ENCODE data around the gene MIA2.

DNA sequence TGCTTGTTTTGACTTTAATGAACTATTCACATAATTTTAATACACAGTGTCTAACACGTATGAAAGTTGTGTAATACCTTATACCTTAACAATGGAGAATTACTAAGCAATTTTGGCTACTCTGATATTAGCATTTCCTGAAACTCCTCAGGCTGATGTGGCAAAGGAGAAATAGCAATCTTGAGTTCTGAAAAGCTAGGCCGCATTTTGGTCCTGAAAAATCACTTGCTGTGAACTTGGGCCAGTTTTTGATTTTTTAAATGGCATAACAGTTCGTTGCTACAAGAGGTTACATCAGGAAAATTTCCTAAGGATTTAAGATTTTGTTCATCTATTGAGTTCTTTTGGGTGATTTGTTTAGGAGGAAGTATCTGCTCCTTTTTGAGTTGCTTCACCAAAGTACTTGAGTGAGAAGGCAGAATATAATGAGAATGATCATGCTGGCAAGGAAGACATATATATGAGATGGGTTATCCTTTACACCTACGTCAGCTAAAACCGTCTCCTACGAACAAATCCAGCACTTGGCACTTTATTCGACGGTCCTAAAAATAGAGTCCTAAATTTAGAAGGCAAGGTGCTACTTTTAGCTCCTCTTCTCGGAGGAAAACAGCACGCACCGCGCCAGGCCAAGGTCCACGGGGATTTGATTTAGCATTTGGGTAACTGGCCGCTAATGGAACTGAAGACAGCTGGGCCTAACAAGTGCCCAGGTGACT is 32.2 kb downstream of the MIA2 start:
- TF ChIP-seq GATA2 (IDR thresholded peaks at IDR 0.05; ENCODE audit: low read depth, low read length) (no peak), GATA3 (IDR thresholded peaks at IDR 0.05; ENCODE audit: low read depth, low read length) (no peak)
